BJ (cell line): ENCODE results near the gene CCDC59. TPM values are rescaled to one million over a fixed set of nuclear protein-coding genes. Genes with fewer than 3 reads are reported as not detected.

ENCODE experiments used
- CTCF ChIA-PET: fragments of 350-600 bp; formaldehyde crosslinking; extraction: SDS; loops from one replicate; lab custom pipeline; 2021; ENCODE audit warnings: antibody characterized with exemption, inconsistent platforms; lab: Yijun Ruan, JAX
- POLR2A ChIA-PET: fragments of 300-600 bp; sonication (Branson Sonifier 250); formaldehyde crosslinking; extraction: SDS; loops from one replicate; lab custom pipeline; 2021; ENCODE audit warnings: antibody characterized with exemption; lab: Charles Lee
- DNase-seq: peaks from one replicate; pipeline ENCODE4 v3.0.0-alpha.2; 2011; ENCODE audit warnings: low read depth
- H3K27me3 ChIP-seq: 2 replicates; pipeline ENCODE4 v1.6.0; 2011; ENCODE audit warnings: low read length; ENCODE audit not compliant: control insufficient read depth, insufficient read depth
- H3K36me3 ChIP-seq: 2 replicates; pipeline ENCODE4 v1.5.1; 2011; ENCODE audit warnings: low read length; ENCODE audit not compliant: control insufficient read depth, insufficient read depth
- H3K4me3 ChIP-seq: 2 replicates; pipeline ENCODE4 v1.5.1; 2011; ENCODE audit warnings: low read depth, mild to moderate bottlenecking, control low read depth, low read length
- polyA plus RNA-seq: library from polyadenylated mRNA; depleted of rRNA; stranded (reverse); fragments of >200 nt; gene quantifications from 2 replicates; pipeline ENCODE4 v1.2.3, GENCODE V29; 2011
- TF ChIP-seq, protein P1 (sequence below): IDR thresholded peaks from 2 replicates; pipeline ENCODE4 v1.5.1; 2011; ENCODE audit warnings: low read depth, mild to moderate bottlenecking, control low read depth, inconsistent platforms, low read length, moderate library complexity; ENCODE audit not compliant: insufficient read depth

Gene CCDC59
- polyA plus RNA-seq, 1 experiment, result 6.6 TPM

DNA sequence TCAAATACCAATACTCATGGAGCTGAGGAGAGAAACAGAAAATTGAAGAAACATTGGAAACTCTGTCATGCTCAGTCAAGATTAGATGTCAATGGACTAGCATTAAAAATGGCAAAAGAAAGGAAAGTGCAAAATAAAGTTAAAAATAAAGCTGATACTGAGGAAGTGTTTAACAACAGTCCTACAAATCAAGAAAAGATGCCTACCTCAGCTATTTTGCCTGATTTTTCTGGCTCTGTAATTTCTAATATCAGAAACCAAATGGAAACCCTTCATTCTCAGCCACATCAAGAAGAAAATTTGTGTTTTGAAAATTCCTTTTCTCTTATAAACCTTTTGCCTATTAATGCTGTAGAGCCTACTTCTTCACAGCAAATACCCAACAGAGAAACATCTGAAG lies 40.7 kb upstream of the CCDC59 start:
- ChIA-PET CTCF (interaction anchor here (0.6 to 0.9 kb wide), 2 partner anchors 13 to 41 kb away, joined by 3 read pairs; no protein-coding TSS in a partner anchor), POLR2A (no interaction called here)
- Histone ChIP-seq H3K36me3 (no peaks in the 10 kb centered on the region), H3K27me3 (no peaks in the 10 kb centered on the region), H3K4me3 (no peak overlapping the region)
- TF ChIP-seq, protein P1, sequence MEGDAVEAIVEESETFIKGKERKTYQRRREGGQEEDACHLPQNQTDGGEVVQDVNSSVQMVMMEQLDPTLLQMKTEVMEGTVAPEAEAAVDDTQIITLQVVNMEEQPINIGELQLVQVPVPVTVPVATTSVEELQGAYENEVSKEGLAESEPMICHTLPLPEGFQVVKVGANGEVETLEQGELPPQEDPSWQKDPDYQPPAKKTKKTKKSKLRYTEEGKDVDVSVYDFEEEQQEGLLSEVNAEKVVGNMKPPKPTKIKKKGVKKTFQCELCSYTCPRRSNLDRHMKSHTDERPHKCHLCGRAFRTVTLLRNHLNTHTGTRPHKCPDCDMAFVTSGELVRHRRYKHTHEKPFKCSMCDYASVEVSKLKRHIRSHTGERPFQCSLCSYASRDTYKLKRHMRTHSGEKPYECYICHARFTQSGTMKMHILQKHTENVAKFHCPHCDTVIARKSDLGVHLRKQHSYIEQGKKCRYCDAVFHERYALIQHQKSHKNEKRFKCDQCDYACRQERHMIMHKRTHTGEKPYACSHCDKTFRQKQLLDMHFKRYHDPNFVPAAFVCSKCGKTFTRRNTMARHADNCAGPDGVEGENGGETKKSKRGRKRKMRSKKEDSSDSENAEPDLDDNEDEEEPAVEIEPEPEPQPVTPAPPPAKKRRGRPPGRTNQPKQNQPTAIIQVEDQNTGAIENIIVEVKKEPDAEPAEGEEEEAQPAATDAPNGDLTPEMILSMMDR, result no peak
- no peak for DNase-seq

DNA sequence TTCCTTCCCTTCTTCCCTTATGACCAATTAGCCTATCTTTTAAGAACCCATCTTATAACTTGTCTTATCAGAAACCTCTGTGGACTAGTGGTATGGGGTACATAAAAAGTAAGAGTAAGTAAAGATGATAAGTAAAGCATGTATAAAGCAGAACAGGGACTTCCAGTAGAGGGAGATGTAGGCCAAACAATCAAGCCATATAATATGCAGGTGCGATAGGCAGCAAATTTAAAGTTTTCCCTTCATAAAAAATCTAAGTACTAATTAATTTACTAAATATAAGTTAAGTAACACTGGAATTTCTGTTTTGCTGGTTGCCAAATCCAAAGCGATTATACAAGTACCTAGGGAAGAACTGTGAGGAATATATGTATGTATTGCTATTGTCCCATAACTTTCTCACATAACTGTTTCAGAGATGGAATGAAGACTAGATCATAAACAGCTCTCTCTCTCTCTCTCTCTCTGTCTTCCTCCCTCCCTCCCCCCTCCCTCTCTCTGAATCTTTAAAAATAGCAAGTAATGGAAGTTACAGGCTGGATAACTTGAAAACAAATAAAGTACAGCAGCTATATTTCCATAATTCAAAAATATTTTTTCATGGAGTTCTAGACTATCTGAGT lies 25.9 kb upstream of the CCDC59 start:
- CTCF ChIA-PET, result interaction anchor here (0.7 to 1.1 kb wide), 2 partner anchors 23 to 242 kb away, joined by 4 read pairs; no protein-coding TSS in a partner anchor
- POLR2A ChIA-PET, result no interaction called here
- Histone ChIP-seq H3K36me3 (no peaks in the 10 kb centered on the region), H3K27me3 (no peaks in the 10 kb centered on the region), H3K4me3 (no peak overlapping the region)
- TF ChIP-seq, protein P1, result peak; percentile 49
- DNase-seq, result no peak

DNA sequence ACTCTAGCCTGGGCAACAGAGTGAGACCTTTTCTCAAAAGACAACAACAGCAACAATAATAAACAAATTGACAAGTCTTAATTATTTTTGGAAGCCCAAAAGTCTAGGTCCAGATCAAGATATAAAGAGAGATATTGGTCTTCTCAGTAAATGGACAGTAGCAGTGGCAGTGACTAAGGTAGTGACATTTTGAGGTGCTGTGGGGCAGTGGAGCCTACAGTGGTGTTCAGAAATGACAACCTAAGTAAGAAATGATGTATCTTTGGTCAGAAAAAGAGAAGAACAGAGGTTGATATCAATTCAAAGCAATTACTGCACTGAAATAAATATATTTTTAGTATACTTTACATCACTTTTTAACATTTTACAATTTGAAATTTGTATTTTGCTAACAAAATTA lies 20.8 kb upstream of the CCDC59 start:
- H3K27me3 ChIP-seq, result no peaks in the 10 kb centered on the region
- CTCF ChIA-PET, result interaction anchor here (0.9 to 1.3 kb wide), 2 partner anchors 21 to 36 kb away, joined by 3 read pairs; partner anchors contain the start of genes CCDC59 and METTL25
- H3K4me3 ChIP-seq, result no peak overlapping the region
- H3K36me3 ChIP-seq, result no peaks in the 10 kb centered on the region
- DNase-seq, result no peak
- TF ChIP-seq, protein P1, result no peak
- POLR2A ChIA-PET, result no interaction called here

DNA sequence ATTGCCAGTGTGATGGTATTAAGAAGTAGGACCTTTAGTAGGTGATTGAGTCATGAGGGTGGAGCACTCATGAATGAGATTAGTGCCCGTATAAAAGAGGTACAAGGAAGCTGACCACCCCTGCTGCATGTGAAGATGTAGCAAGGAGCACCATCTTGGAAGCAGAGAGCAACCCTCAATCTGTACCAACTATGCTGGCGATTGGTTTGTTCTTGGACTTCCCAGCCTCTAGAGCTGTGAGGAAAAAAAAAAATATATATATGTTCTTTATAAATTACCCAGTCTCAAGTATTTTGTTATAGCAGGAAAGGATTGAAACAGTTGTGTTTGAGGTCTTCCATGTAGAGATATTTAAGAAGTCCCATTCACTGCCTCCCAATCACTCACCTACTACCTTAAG lies 17.0 kb upstream of the CCDC59 start:
- no peak for DNase-seq
- H3K36me3 ChIP-seq, result no peaks in the 10 kb centered on the region
- H3K27me3 ChIP-seq, result no peaks in the 10 kb centered on the region
- ChIA-PET POLR2A (no interaction called here), CTCF (interaction anchor here (1.6 kb wide), 1 partner anchor 17 kb away, joined by 6 read pairs; the partner anchor contains the start of genes CCDC59 and METTL25)
- TF ChIP-seq, protein P1, result no peak
- no peak overlapping the region for H3K4me3 ChIP-seq

DNA sequence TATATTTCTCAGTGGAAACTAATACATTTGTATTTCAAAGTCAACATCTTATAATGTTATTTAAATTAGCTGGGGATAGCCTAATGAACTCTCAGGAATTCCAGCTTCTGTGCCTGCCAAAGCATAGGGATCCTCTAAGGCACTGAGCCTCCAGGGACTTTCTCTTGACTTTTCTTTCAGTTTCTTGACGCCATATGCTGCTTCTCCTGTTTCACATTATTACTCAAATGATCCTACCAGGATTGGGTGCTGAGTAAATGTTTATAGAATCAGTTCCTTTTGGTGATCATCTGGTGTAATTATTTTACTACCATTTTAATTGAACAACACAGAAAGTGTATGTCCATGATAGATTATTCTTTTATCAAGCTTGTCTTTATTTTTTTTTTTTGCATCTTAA lies 8.0 kb upstream of the CCDC59 start:
- no peaks in the 10 kb centered on the region for H3K36me3 ChIP-seq
- no peaks in the 10 kb centered on the region for H3K27me3 ChIP-seq
- H3K4me3 ChIP-seq, result no peak overlapping the region
- no peak for DNase-seq
- ChIA-PET POLR2A (no interaction called here), CTCF (interaction anchor here (5.0 kb wide), 1 partner anchor 8 kb away, joined by 29 read pairs; the partner anchor contains the start of genes CCDC59 and METTL25)
- TF ChIP-seq, protein P1, result no peak
